Upper lobe of right lung (tissue), 1 donor: ENCODE data around the gene INPP5J. TPM values are rescaled to one million over a fixed set of nuclear protein-coding genes. Genes with fewer than 3 reads are reported as not detected.

ENCODE experiments used
- ATAC-seq: fragments of 200-7000 bp; cut with Tn5 transposase; one replicate; pipeline ENCODE4 v1.9.1; 2020; ENCODE audit warnings: mild to moderate bottlenecking, moderate library complexity
- DNase-seq: peaks from one replicate; pipeline ENCODE4 v3.0.0-alpha.2; 2020
- H3K27ac ChIP-seq: fragments of 200-600 bp; one replicate; pipeline ENCODE4 v1.8.0; 2022
- H3K27me3 ChIP-seq: fragments of 200-600 bp; one replicate; pipeline ENCODE4 v1.8.0; 2022; ENCODE audit warnings: mild to moderate bottlenecking
- H3K36me3 ChIP-seq: fragments of 200-600 bp; one replicate; pipeline ENCODE4 v1.8.0; 2022
- H3K4me1 ChIP-seq: fragments of 200-600 bp; one replicate; pipeline ENCODE4 v1.8.0; 2022
- H3K4me3 ChIP-seq: fragments of 200-600 bp; one replicate; pipeline ENCODE4 v1.8.0; 2022; ENCODE audit warnings: mild to moderate bottlenecking
- H3K9me3 ChIP-seq: fragments of 200-600 bp; one replicate; pipeline ENCODE4 v1.8.0; 2022
- intact Hi-C: fragments of 100-400 bp; cut with DNase I; formaldehyde crosslinking; loops from one replicate; pipeline ENCODE4 v1.11.0; 2022
- total RNA-seq: library from RNA; stranded (reverse); fragmentation: NEBNext Ultra II Directional; extraction: Animal tissue kit (Norgen Biotek cat#: 25700); gene quantifications from one replicate; pipeline ENCODE4 v1.2.1, GENCODE V29; 2021
- TF ChIP-seq, protein P1 (sequence below): fragments of 200-600 bp; IDR thresholded peaks from one replicate; pipeline ENCODE4 v1.8.0; 2022; ENCODE audit warnings: antibody characterized with exemption
- donor health status: DM: no; HTN: yes; CAD: no; lungs with severe emphysema.

Gene INPP5J
- total RNA-seq, 1 donor from 2014 or later = 4.5 TPM

DNA sequence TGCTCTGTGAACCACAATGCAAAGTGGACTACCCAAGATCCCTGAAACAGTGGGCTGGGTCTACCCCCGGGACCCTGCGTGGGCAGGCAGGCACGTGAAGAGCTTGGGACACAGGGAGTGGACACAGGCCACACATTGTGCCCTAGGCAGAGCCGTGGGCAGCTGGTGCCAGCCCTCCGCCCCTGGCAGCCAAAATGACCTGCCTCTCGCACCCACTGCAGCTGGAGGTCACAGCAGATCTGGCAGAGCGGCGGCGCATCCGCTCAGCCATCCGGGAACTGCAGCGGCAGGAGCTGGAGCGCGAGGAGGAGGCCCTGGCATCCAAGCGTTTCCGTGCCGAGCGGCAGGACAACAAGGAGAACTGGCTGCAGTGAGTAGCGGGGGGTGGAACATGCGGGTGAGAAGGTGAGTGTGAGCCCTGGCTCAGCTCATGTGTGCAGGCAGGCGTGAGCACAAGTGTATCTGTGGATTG is 35.0 kb upstream of the INPP5J start:
- Histone ChIP-seq H3K4me3 (no peak overlapping the region), H3K36me3 (peaks cover 47% of the 10 kb centered on the region), H3K9me3 (no peaks in the 10 kb centered on the region), H3K27me3 (no peaks in the 10 kb centered on the region), H3K27ac (no peak overlapping the region), H3K4me1 (peaks cover 29% of the 10 kb centered on the region)
- intact Hi-C loops = no loop called here
- TF ChIP-seq, protein P1, sequence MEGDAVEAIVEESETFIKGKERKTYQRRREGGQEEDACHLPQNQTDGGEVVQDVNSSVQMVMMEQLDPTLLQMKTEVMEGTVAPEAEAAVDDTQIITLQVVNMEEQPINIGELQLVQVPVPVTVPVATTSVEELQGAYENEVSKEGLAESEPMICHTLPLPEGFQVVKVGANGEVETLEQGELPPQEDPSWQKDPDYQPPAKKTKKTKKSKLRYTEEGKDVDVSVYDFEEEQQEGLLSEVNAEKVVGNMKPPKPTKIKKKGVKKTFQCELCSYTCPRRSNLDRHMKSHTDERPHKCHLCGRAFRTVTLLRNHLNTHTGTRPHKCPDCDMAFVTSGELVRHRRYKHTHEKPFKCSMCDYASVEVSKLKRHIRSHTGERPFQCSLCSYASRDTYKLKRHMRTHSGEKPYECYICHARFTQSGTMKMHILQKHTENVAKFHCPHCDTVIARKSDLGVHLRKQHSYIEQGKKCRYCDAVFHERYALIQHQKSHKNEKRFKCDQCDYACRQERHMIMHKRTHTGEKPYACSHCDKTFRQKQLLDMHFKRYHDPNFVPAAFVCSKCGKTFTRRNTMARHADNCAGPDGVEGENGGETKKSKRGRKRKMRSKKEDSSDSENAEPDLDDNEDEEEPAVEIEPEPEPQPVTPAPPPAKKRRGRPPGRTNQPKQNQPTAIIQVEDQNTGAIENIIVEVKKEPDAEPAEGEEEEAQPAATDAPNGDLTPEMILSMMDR = no peak
- DNase-seq (no peak), ATAC-seq (no peak)

DNA sequence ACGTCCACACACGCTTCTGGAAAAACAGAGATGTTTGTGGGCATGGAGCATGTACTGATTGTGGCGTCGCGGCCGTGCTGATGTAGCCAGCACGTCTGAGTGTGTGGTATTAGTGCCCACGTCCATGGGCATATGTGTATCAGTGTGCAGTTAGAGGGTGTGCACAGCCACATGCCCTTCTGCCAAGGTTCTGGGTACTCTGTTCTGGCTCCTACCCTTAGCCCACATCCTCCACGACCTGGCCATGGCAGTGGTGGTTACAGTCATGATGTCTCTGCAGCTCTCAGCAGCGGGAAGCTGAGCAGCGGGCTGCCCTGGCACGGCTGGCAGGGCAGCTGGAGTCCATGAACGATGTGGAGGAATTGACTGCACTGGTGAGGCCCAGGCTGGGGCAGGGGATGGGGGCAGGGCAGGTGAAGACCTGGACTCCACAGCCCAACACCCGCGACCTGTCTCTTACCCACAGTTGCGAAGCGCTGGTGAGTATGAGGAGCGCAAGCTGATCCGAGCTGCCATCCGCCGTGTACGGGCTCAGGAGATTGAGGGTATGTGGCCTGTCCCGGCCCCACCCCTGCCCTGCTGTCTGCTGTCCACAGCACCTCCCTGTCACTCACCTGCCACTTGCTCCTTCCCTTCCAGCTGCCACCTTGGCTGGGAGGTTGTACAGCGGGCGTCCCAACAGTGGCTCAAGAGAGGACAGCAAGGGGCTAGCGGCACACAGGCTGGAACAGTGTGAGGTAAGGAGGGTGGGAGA is 34.4 kb upstream of the INPP5J start:
- H3K27me3 ChIP-seq = no peaks in the 10 kb centered on the region
- no peak overlapping the region for H3K27ac ChIP-seq
- DNase-seq (no peak), ATAC-seq (no peak)
- no peaks in the 10 kb centered on the region for H3K9me3 ChIP-seq
- H3K4me1 ChIP-seq = peaks cover 26% of the 10 kb centered on the region
- peaks cover 52% of the 10 kb centered on the region for H3K36me3 ChIP-seq
- no peak overlapping the region for H3K4me3 ChIP-seq
- TF ChIP-seq, protein P1 = no peak
- intact Hi-C loops = no loop called here

DNA sequence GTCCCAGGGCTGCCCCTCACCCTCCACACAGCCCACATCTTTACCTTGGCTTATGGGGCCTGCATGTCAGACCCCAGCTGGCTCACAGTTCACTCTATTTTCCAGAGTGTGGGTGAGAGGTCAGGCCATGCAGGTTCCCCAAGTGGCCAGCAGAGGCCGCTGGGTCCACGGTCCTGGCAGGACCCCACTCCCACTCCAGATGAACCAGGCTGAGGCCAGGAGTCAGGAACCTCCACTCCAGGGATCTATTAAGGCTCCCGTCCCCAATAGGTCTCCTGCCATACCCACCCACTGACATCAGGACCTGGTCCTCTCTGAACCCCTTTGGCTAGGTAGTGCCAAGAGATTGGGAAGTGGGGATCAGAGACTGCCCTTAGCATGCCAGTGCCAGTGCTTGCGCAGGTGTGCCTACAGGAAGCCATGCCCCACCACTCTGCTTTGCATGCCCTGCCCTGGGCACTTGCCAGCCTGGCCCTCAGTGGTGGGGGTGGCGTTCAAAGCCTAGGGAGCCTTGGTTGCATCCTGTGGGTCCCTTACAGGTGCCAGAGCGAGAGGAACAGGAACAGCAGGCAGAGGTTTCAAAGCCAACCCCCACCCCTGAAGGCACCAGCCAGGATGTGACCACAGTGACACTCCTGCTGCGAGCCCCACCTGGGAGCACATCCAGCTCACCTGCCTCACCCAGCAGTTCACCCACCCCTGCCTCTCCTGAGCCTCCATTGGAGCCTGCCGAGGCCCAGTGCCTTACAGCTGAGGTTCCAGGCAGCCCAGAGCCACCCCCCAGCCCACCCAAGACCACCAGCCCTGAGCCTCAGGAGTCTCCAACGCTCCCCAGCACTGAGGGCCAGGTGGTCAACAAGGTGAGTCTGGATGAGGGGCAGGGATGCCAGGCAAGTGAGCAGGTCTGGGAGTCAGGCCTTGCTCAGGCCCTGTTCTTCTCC is 33.3 kb upstream of the INPP5J start:
- ATAC-seq (peak; percentile 36), DNase-seq (no peak)
- Histone ChIP-seq H3K9me3 (no peaks in the 10 kb centered on the region), H3K4me1 (peaks cover 16% of the 10 kb centered on the region), H3K27me3 (no peaks in the 10 kb centered on the region), H3K36me3 (peaks cover 61% of the 10 kb centered on the region), H3K27ac (no peak overlapping the region), H3K4me3 (no peak overlapping the region)
- TF ChIP-seq, protein P1 = peak; percentile 68
- intact Hi-C loops = no loop called here

DNA sequence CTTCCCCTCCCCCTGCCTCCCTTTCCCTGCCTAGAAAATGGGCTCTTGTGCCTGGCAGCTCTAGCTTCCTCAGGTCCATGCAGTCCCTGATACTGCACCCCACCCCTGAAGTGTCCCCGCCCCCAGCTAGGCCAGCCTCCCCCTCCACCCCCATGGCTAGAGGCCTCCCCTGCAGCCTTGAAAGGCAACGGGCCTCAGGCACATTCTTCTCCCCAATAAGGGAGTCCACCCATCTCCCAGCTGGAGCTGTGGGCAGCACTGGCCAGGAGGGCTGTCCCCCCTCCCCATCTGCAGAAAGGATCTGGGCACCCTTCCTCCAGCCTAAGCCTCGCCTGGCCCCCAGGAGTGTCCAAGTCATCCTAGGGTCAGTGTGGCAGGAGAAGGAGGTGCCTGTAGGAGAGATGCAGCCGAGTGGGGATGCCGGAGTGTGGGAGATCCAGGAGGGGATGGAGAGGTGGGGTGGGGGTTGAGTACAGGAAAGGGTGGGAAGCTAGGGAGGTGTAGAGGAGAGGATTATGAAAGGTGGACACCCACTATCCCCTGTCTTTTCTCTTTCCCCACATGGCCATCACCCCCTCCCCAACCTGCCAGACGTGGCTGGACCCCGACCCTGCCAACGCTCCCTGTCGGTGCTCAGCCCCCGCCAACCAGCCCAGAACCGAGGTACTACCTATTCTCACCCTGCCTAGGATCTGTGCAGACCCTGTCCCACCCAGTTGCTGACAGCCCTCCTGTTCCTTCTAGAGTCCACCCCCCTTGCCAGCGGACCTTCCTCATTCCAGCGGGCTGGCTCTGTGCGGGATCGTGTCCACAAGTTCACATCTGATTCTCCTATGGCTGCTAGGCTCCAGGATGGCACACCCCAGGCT is 32.3 kb upstream of the INPP5J start:
- no peaks in the 10 kb centered on the region for H3K9me3 ChIP-seq
- no peak overlapping the region for H3K27ac ChIP-seq
- no peak overlapping the region for H3K4me3 ChIP-seq
- ATAC-seq (no peak), DNase-seq (no peak)
- no peaks in the 10 kb centered on the region for H3K27me3 ChIP-seq
- H3K36me3 ChIP-seq = peaks cover 71% of the 10 kb centered on the region
- peaks cover 14% of the 10 kb centered on the region for H3K4me1 ChIP-seq
- intact Hi-C loops = no loop called here
- TF ChIP-seq, protein P1 = no peak
